C4-2B (cell line): Measurements from ENCODE around the gene ATAD3B.
A peak's percentile ranks its signal among the peaks of the same experiment; 100 is the strongest.
"Not testable (repeated sequence)": the region's sequence is repeated elsewhere in the genome, so short reads cannot be mapped to it uniquely, and the experiment has no call there.

Experiments used
- ZFX ChIP-seq: fragments of 450-650 bp; IDR thresholded peaks from 2 replicates; pipeline ENCODE4 v1.6.1; 2017
- TF ChIP-seq, protein P1 (sequence below): fragments of 450-650 bp; conservative IDR thresholded peaks from 2 replicates; pipeline ENCODE4 v1.5.1; 2017; ENCODE audit warnings: mild to moderate bottlenecking

DNA sequence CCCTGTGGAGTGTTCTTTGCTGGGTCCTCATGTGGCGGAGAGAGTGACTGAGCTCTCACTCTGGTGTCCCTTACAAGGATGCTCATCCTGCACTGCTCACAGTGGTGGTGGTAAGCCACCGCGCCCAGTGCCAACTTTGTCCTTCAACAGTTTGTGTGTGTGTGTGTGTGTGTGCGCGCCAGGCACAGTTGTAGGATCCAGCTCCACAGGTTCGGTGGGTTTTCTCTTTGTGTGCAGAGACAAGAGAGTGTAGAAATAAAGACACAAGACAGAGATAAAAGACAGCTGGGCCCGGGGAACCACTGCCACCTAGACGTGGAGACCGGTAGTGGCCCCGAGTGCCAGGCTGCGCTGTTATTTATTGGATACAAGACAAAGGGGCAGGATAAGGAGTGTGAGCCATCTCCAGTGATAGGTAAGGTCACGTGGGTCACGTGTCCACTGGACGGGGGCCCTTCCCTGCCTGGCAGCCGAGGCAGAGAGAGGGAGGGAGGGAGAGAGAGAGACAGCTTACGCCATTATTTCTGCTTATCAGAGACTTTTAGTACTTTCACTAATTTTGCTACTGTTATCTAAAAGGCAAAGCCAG lies 33.3 kb downstream of the ATAD3B start:
- TF ChIP-seq, protein P1, sequence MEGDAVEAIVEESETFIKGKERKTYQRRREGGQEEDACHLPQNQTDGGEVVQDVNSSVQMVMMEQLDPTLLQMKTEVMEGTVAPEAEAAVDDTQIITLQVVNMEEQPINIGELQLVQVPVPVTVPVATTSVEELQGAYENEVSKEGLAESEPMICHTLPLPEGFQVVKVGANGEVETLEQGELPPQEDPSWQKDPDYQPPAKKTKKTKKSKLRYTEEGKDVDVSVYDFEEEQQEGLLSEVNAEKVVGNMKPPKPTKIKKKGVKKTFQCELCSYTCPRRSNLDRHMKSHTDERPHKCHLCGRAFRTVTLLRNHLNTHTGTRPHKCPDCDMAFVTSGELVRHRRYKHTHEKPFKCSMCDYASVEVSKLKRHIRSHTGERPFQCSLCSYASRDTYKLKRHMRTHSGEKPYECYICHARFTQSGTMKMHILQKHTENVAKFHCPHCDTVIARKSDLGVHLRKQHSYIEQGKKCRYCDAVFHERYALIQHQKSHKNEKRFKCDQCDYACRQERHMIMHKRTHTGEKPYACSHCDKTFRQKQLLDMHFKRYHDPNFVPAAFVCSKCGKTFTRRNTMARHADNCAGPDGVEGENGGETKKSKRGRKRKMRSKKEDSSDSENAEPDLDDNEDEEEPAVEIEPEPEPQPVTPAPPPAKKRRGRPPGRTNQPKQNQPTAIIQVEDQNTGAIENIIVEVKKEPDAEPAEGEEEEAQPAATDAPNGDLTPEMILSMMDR: peak; percentile 97
- not testable (repeated sequence) for TF ChIP-seq ZFX
